PFSK-1 (cell line): Measurements from ENCODE around the gene CMIP.

ENCODE experiments used
- FOXP2 ChIP-seq: optimal IDR thresholded peaks from 2 replicates; pipeline ENCODE3; 2011; ENCODE audit warnings: borderline replicate concordance, control low read depth, inconsistent platforms; ENCODE audit not compliant: insufficient read depth; ENCODE audit errors: extremely low read length, extremely low read depth
- POLR2AphosphoS5 ChIP-seq: IDR thresholded peaks from 2 replicates; pipeline ENCODE4 v1.6.1; 2012; ENCODE audit warnings: low read depth, mild to moderate bottlenecking, control low read depth, low read length, moderate library complexity
- REST ChIP-seq, 2 experiments: IDR thresholded peaks; 2 replicates each; pipeline versions ENCODE4 v1.6.1 to v1.8.0; 2011 to 2012; ENCODE audit warnings: low read depth in 2 of 2, low read length in 2 of 2, control low read depth in 1 of 2, inconsistent platforms in 1 of 2, mild to moderate bottlenecking in 1 of 2, moderate library complexity in 1 of 2; ENCODE audit not compliant: insufficient read depth in 1 of 2
- SIN3A ChIP-seq: IDR thresholded peaks from 2 replicates; pipeline ENCODE4 v1.6.1; 2012; ENCODE audit warnings: mild to moderate bottlenecking, low read length, moderate library complexity, borderline replicate concordance; ENCODE audit not compliant: insufficient read depth
- TAF1 ChIP-seq: IDR thresholded peaks from 2 replicates; pipeline ENCODE4 v1.6.1; 2012; ENCODE audit warnings: low read length, control low read depth, borderline replicate concordance; ENCODE audit not compliant: insufficient read depth

Gene CMIP

GRCh38 chr16:81734632-81735434 lies 290.2 kb downstream of the CMIP start:
- TF ChIP-seq SIN3A, result no peak
- TF ChIP-seq REST (IDR thresholded peaks at IDR 0.05; ENCODE audit: insufficient read depth in 1 of 2, low read depth in 2 of 2, low read length in 2 of 2), result no peak
- TF ChIP-seq FOXP2, result no peak
- TF ChIP-seq TAF1, result no peak
- no peak for TF ChIP-seq POLR2AphosphoS5

GRCh38 chr16:81737885-81738536 lies 293.4 kb downstream of the CMIP start:
- TF ChIP-seq FOXP2 (no peak), TAF1 (no peak), REST (IDR thresholded peaks at IDR 0.05; ENCODE audit: insufficient read depth in 1 of 2, low read depth in 2 of 2, low read length in 2 of 2) (no peak), POLR2AphosphoS5 (no peak), SIN3A (no peak)

- no peak for TF ChIP-seq POLR2AphosphoS5
Measured at GRCh38 chr16:81738783-81739496, 294.3 kb downstream of the CMIP start.

- no peak for TF ChIP-seq REST (IDR thresholded peaks at IDR 0.05; ENCODE audit: insufficient read depth in 1 of 2, low read depth in 2 of 2, low read length in 2 of 2)
- no peak for TF ChIP-seq FOXP2
- TF ChIP-seq TAF1, result no peak
- no peak for TF ChIP-seq POLR2AphosphoS5
- TF ChIP-seq SIN3A, result no peak
Measured at GRCh38 chr16:81739503-81739902, 294.9 kb downstream of the CMIP start.

- TF ChIP-seq TAF1 (no peak), FOXP2 (no peak), POLR2AphosphoS5 (no peak), REST (IDR thresholded peaks at IDR 0.05; ENCODE audit: insufficient read depth in 1 of 2, low read depth in 2 of 2, low read length in 2 of 2) (no peak), SIN3A (no peak)
Measured at GRCh38 chr16:81740169-81740568, 295.6 kb downstream of the CMIP start.
